IMR-90 (cell line): Measurements from ENCODE around the gene NTM. TPM values are rescaled to one million over a fixed set of nuclear protein-coding genes. Genes with fewer than 3 reads are reported as not detected.

Experiments used
- ATAC-seq: fragments of 200-7000 bp; cut with Tn5 transposase; 2 replicates; pipeline ENCODE4 v1.9.1; 2020; ENCODE audit warnings: low read depth, mild to moderate bottlenecking, moderate library complexity
- BruUV-seq: library from RNA; stranded (reverse); fragments of 400-500 nt; replicated peaks from 2 replicates; lab custom pipeline; 2021; lab: Mats Ljungman, UMichigan
- CTCF ChIA-PET: fragments of 300-600 bp; formaldehyde crosslinking; extraction: SDS; loops from one replicate; lab custom pipeline; 2021; ENCODE audit warnings: antibody characterized with exemption; lab: Yijun Ruan, JAX
- POLR2A ChIA-PET: fragments of 300-600 bp; sonication (Branson Sonifier 250); formaldehyde crosslinking; loops from one replicate; lab custom pipeline; 2022; ENCODE audit warnings: antibody characterized with exemption; ENCODE audit not compliant: unreplicated experiment; lab: Charles Lee
- DNase-seq: peaks from one replicate; pipeline ENCODE4 v3.0.0; 2013
- H2AFZ ChIP-seq: replicated peaks from 2 replicates; pipeline ENCODE3; 2013; ENCODE audit warnings: low read length, mild to moderate bottlenecking; ENCODE audit not compliant: poor library complexity
- H2AK5ac ChIP-seq: 2 replicates; pipeline ENCODE4 v1.6.1; 2013; ENCODE audit warnings: low read depth, low read length, inconsistent platforms
- H2AK9ac ChIP-seq: replicated peaks from 2 replicates; pipeline ENCODE3; 2013; ENCODE audit warnings: mild to moderate bottlenecking, low read depth, low read length, moderate library complexity; ENCODE audit not compliant: poor library complexity
- H2BK120ac ChIP-seq: 2 replicates; pipeline ENCODE4 v1.6.1; 2013; ENCODE audit warnings: low read depth, low read length, inconsistent platforms
- H2BK15ac ChIP-seq: 3 replicates; pipeline ENCODE4 v1.6.1; 2013; ENCODE audit warnings: low read depth, low read length, inconsistent platforms
- H2BK20ac ChIP-seq: 2 replicates; pipeline ENCODE4 v1.6.1; 2013; ENCODE audit warnings: low read depth, mild to moderate bottlenecking, inconsistent platforms, low read length, moderate library complexity
- H2BK5ac ChIP-seq: 2 replicates; pipeline ENCODE4 v1.6.1; 2013; ENCODE audit warnings: mild to moderate bottlenecking, low read depth, low read length, inconsistent platforms; ENCODE audit not compliant: poor library complexity, severe bottlenecking
- H3K14ac ChIP-seq: replicated peaks from 2 replicates; pipeline ENCODE4 v1.6.1; 2013; ENCODE audit warnings: low read depth, low read length, inconsistent platforms
- H3K18ac ChIP-seq: 2 replicates; pipeline ENCODE4 v1.6.1; 2013; ENCODE audit warnings: low read depth, low read length, control low read depth
- H3K23ac ChIP-seq: 2 replicates; pipeline ENCODE4 v1.6.1; 2013; ENCODE audit warnings: low read depth, low read length, inconsistent platforms
- H3K27ac ChIP-seq: 2 replicates; pipeline ENCODE4 v1.5.1; 2013; ENCODE audit warnings: mild to moderate bottlenecking, control low read depth, low read length; ENCODE audit not compliant: insufficient read depth
- H3K27me3 ChIP-seq: 2 replicates; pipeline ENCODE4 v1.6.1; 2013; ENCODE audit warnings: low read length; ENCODE audit not compliant: control insufficient read depth, insufficient read depth
- H3K36me3 ChIP-seq: 2 replicates; pipeline ENCODE4 v1.6.1; 2013; ENCODE audit warnings: low read length, mixed read lengths; ENCODE audit not compliant: control insufficient read depth, insufficient read depth
- H3K4ac ChIP-seq: 2 replicates; pipeline ENCODE4 v1.6.1; 2013; ENCODE audit warnings: low read depth, low read length, inconsistent platforms
- H3K4me1 ChIP-seq: 2 replicates; pipeline ENCODE4 v1.6.1; 2013; ENCODE audit warnings: low read length, mixed read lengths; ENCODE audit not compliant: control insufficient read depth, insufficient read depth
- H3K4me2 ChIP-seq: 2 replicates; pipeline ENCODE4 v1.6.1; 2013; ENCODE audit warnings: low read depth, mild to moderate bottlenecking, control low read depth, low read length, moderate library complexity
- H3K4me3 ChIP-seq: 2 replicates; pipeline ENCODE4 v1.5.1; 2013; ENCODE audit warnings: low read depth, mild to moderate bottlenecking, control low read depth, low read length, moderate library complexity; ENCODE audit not compliant: insufficient read depth
- H3K56ac ChIP-seq: 2 replicates; pipeline ENCODE4 v1.6.1; 2013; ENCODE audit warnings: low read length, inconsistent platforms; ENCODE audit not compliant: insufficient read depth; ENCODE audit errors: extremely low read depth
- H3K79me1 ChIP-seq, 2 experiments: 2 replicates each; pipeline ENCODE4 v1.6.1; 2013; ENCODE audit warnings: low read length in 2 of 2, inconsistent platforms in 1 of 2, low read depth in 1 of 2
- H3K9ac ChIP-seq: 2 replicates; pipeline ENCODE4 v1.6.1; 2013; ENCODE audit warnings: low read depth, low read length, control low read depth
- H3K9me1 ChIP-seq: 2 replicates; pipeline ENCODE4 v1.6.1; 2013; ENCODE audit warnings: low read length, inconsistent platforms; ENCODE audit not compliant: insufficient read depth
- H3K9me3 ChIP-seq: 2 replicates; pipeline ENCODE4 v1.6.1; 2013; ENCODE audit warnings: low read length; ENCODE audit not compliant: control insufficient read depth, insufficient read depth
- H4K20me1 ChIP-seq: 2 replicates; pipeline ENCODE4 v1.6.1; 2013; ENCODE audit warnings: low read length, inconsistent platforms; ENCODE audit not compliant: insufficient read depth
- H4K5ac ChIP-seq: 2 replicates; pipeline ENCODE4 v1.6.1; 2013; ENCODE audit warnings: mild to moderate bottlenecking, low read depth, low read length, control low read depth
- H4K8ac ChIP-seq, 2 experiments: 2 replicates each; pipeline ENCODE4 v1.6.1; 2013; ENCODE audit warnings: low read depth in 2 of 2, low read length in 2 of 2, control low read depth in 1 of 2, inconsistent platforms in 1 of 2
- H4K91ac ChIP-seq: 2 replicates; pipeline ENCODE4 v1.6.1; 2013; ENCODE audit warnings: low read depth, low read length, inconsistent platforms; ENCODE audit not compliant: insufficient read depth
- CHD1 ChIP-seq: IDR thresholded peaks from 2 replicates; pipeline ENCODE4 v1.6.1; 2012; ENCODE audit warnings: low read depth, low read length, improper control_type of control experiment
- FOS ChIP-seq: fragments of 150-350 bp; IDR thresholded peaks from 2 replicates; pipeline ENCODE4 v1.6.1; 2016; ENCODE audit warnings: low read depth, low read length
- MAFK ChIP-seq: IDR thresholded peaks from 2 replicates; pipeline ENCODE4 v1.6.1; 2012; ENCODE audit warnings: low read depth, low read length, improper control_type of control experiment
- MAZ ChIP-seq: IDR thresholded peaks from 2 replicates; pipeline ENCODE4 v1.6.1; 2012; ENCODE audit warnings: low read depth, mild to moderate bottlenecking, low read length, improper control_type of control experiment, moderate library complexity, borderline replicate concordance
- NFE2L2 ChIP-seq: fragments of 150-350 bp; IDR thresholded peaks from 2 replicates; pipeline ENCODE4 v1.6.1; 2016; ENCODE audit warnings: low read depth, mild to moderate bottlenecking, low read length
- RAD21 ChIP-seq: IDR thresholded peaks from 2 replicates; pipeline ENCODE4 v1.6.1; 2012; ENCODE audit warnings: low read length, improper control_type of control experiment
- RCOR1 ChIP-seq: IDR thresholded peaks from 2 replicates; pipeline ENCODE4 v1.6.1; 2012; ENCODE audit warnings: mild to moderate bottlenecking, low read length, improper control_type of control experiment; ENCODE audit not compliant: insufficient replicate concordance
- RFX5 ChIP-seq: IDR thresholded peaks from 2 replicates; pipeline ENCODE4 v1.8.0; 2012; ENCODE audit warnings: low read depth, mild to moderate bottlenecking, low read length, moderate library complexity
- SMC3 ChIP-seq: fragments of 150-350 bp; IDR thresholded peaks from 2 replicates; pipeline ENCODE4 v1.6.1; 2016; ENCODE audit warnings: low read depth, mild to moderate bottlenecking, antibody characterized with exemption, low read length, moderate library complexity
- WGBS, 2 experiments: methylation state at CpG; one replicate each; pipeline versions ENCODE4 v1.1.5 to v1.1.7; 2013; ENCODE audit warnings: missing lambda C conversion rate in 2 of 2; ENCODE audit not compliant: insufficient read length in 1 of 2; ENCODE audit errors: extremely low coverage in 2 of 2; 5-methylcytosine and 5-hydroxymethylcytosine counted together
- dilution Hi-C: fragments of 300-500 bp; cut with HindIII; formaldehyde crosslinking; loops from one replicate; pipeline ENCODE4 v1.14.3; 2018; ENCODE audit warnings: low sequenced_read_pairs; ENCODE audit not compliant: unreplicated experiment
- in situ Hi-C: fragments of 300-500 bp; cut with MboI; formaldehyde crosslinking; loops from 3 replicates; pipeline ENCODE4 v1.14.3; 2019; ENCODE audit warnings: low sequenced_read_pairs, inconsistent platforms, mixed read lengths
- intact Hi-C: fragments of 100-400 bp; cut with micrococcal nuclease; formaldehyde crosslinking; loops from 2 replicates; pipeline ENCODE4 v1.10.0; 2022
- polyA plus RNA-seq, 3 experiments: library from polyadenylated mRNA; depleted of rRNA; stranded (reverse); fragments of >200 nt; gene quantifications; 2 replicates each; pipeline ENCODE4 v1.2.3, GENCODE V29; 2012; ENCODE audit warnings: low replicate concordance in 1 of 3
- total RNA-seq: library from RNA; depleted of rRNA; stranded (reverse); fragments of >200 nt; gene quantifications from 2 replicates; pipeline ENCODE4 v1.2.3, GENCODE V29; 2012
- TF ChIP-seq, protein P1 (sequence below): conservative IDR thresholded peaks from 2 replicates; pipeline ENCODE4 v1.5.1; 2012; ENCODE audit warnings: mild to moderate bottlenecking, low read depth, low read length, improper control_type of control experiment
- TF ChIP-seq, protein P2 (sequence below): fragments of 150-350 bp; IDR thresholded peaks from 2 replicates; pipeline ENCODE4 v1.6.1; 2017; ENCODE audit warnings: mild to moderate bottlenecking, antibody characterized with exemption, low read length, low read depth
- TF ChIP-seq, protein P3 (sequence below): fragments of 150-350 bp; IDR thresholded peaks from 2 replicates; pipeline ENCODE4 v1.6.1; 2016; ENCODE audit warnings: low read depth, mild to moderate bottlenecking, low read length, moderate library complexity, borderline replicate concordance

NTM gene
- total and polyA plus RNA-seq, 2 of the 4 experiments (the other 2 are of a cell fraction) = 19.5 to 25.5 TPM

DNA sequence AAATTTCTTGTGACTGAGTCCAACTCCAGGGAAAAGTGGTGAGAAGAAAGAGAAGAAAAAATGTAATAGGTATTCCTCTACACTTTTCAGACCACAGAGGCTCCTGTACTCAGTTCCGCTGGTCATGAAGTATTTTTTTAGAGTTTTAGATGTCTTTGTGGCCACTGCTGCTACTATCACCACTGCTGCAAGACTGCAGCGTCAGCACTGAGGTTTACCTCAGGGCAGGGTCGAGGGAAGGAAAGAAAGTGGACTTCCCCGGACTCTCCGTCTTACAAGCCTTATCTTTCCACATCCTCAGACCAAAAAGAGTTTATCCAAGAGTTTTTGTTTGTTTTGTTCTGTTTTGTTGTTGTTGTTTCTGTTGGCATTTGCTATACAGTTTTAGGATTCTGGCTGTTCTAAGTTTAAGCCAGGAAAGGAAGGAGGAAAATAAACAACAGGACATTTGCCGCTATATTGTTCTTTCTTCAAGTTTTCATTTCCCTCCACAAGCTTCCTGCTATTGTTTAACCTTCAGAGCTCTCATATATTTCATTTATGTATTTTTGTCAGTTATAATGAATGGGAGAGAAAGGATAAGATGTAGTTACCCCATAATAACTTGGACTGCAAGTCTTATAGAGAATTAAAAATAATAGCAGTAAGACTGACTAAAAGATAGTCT, 919.3 kb downstream of the NTM start:
- Histone ChIP-seq H2AK9ac (no peak overlapping the region), H2AK5ac (no peak overlapping the region), H3K14ac (no peak overlapping the region), H3K4me2 (no peak overlapping the region), H3K27ac (no peak overlapping the region), H2BK120ac (no peak overlapping the region), H3K4me3 (no peak overlapping the region), H2BK5ac (no peak overlapping the region), H3K4ac (no peak overlapping the region), H2BK20ac (no peak overlapping the region), H4K5ac (no peak overlapping the region), H3K9ac (no peak overlapping the region), H2BK15ac (no peak overlapping the region), H3K4me1 (no peaks in the 10 kb centered on the region), H3K27me3 (no peaks in the 10 kb centered on the region), H3K36me3 (no peaks in the 10 kb centered on the region), H3K56ac (no peak overlapping the region), H4K8ac (no peak overlapping the region), H3K9me3 (no peaks in the 10 kb centered on the region), H4K20me1 (no peaks in the 10 kb centered on the region), H4K91ac (no peak overlapping the region), H3K23ac (no peak overlapping the region), H3K18ac (no peak overlapping the region), H3K79me1 (no peaks in the 10 kb centered on the region; a peak in 2 of 4 replicates), H2AFZ (no peak overlapping the region), H3K9me1 (peaks cover 5% of the 10 kb centered on the region; the same call in 1 of the 2 replicates)
- no peak for TF ChIP-seq NFE2L2
- TF ChIP-seq RFX5 = no peak
- no peak for TF ChIP-seq MAFK
- no peak for TF ChIP-seq CHD1
- no peak for TF ChIP-seq RAD21
- no peak for TF ChIP-seq RCOR1
- TF ChIP-seq FOS = no peak
- TF ChIP-seq SMC3 = no peak
- TF ChIP-seq, protein P1, sequence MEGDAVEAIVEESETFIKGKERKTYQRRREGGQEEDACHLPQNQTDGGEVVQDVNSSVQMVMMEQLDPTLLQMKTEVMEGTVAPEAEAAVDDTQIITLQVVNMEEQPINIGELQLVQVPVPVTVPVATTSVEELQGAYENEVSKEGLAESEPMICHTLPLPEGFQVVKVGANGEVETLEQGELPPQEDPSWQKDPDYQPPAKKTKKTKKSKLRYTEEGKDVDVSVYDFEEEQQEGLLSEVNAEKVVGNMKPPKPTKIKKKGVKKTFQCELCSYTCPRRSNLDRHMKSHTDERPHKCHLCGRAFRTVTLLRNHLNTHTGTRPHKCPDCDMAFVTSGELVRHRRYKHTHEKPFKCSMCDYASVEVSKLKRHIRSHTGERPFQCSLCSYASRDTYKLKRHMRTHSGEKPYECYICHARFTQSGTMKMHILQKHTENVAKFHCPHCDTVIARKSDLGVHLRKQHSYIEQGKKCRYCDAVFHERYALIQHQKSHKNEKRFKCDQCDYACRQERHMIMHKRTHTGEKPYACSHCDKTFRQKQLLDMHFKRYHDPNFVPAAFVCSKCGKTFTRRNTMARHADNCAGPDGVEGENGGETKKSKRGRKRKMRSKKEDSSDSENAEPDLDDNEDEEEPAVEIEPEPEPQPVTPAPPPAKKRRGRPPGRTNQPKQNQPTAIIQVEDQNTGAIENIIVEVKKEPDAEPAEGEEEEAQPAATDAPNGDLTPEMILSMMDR = no peak
- TF ChIP-seq, protein P2, sequence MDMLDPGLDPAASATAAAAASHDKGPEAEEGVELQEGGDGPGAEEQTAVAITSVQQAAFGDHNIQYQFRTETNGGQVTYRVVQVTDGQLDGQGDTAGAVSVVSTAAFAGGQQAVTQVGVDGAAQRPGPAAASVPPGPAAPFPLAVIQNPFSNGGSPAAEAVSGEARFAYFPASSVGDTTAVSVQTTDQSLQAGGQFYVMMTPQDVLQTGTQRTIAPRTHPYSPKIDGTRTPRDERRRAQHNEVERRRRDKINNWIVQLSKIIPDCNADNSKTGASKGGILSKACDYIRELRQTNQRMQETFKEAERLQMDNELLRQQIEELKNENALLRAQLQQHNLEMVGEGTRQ = no peak
- no peak for TF ChIP-seq MAZ
- TF ChIP-seq, protein P3, sequence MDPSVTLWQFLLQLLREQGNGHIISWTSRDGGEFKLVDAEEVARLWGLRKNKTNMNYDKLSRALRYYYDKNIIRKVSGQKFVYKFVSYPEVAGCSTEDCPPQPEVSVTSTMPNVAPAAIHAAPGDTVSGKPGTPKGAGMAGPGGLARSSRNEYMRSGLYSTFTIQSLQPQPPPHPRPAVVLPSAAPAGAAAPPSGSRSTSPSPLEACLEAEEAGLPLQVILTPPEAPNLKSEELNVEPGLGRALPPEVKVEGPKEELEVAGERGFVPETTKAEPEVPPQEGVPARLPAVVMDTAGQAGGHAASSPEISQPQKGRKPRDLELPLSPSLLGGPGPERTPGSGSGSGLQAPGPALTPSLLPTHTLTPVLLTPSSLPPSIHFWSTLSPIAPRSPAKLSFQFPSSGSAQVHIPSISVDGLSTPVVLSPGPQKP = no peak
- in situ Hi-C loops = no loop called here
- no TSS peak for BruUV-seq
- no CpG with 5 or more reads among the region's 6 CpGs for WGBS, 2 experiments
- dilution Hi-C loops = no loop called here
- DNase-seq = no peak
- ChIA-PET CTCF (interaction anchor here (1.7 kb wide), 1 partner anchor 11 kb away, joined by 6 read pairs; no protein-coding TSS in a partner anchor), POLR2A (no interaction called here)
- intact Hi-C loops = loop anchor here (10.0 kb wide), 1 partner anchor 595 kb away; no protein-coding TSS in a partner anchor
- ATAC-seq = no peak
